Mucosa of rectum (tissue), 2 donors: ENCODE results near the gene RAB11B.

Experiments used
- H3K27ac ChIP-seq, 2 donors: one replicate each; pipeline ENCODE4 v1.7.0; 2013; ENCODE audit warnings: inconsistent platforms in 2 of 2, low read depth in 2 of 2, low read length in 2 of 2
- H3K27me3 ChIP-seq, 2 donors: one replicate each; pipeline ENCODE4 v1.7.0; 2013; ENCODE audit warnings: low read length in 2 of 2; ENCODE audit not compliant: control insufficient read depth in 2 of 2, insufficient read depth in 2 of 2
- H3K36me3 ChIP-seq, 2 donors: one replicate each; pipeline ENCODE4 v1.7.0; 2013; ENCODE audit warnings: low read length in 2 of 2; ENCODE audit not compliant: control insufficient read depth in 2 of 2, insufficient read depth in 2 of 2
- H3K4me1 ChIP-seq, 2 donors: one replicate each; pipeline ENCODE4 v1.7.0; 2013; ENCODE audit warnings: low read length in 2 of 2, mild to moderate bottlenecking in 1 of 2; ENCODE audit not compliant: control insufficient read depth in 2 of 2, insufficient read depth in 2 of 2
- H3K4me3 ChIP-seq, 2 donors: one replicate each; pipeline ENCODE4 v1.7.0; 2013; ENCODE audit warnings: low read length in 2 of 2
- H3K9ac ChIP-seq, 2 donors: one replicate each; pipeline ENCODE4 v1.7.0; 2013; ENCODE audit warnings: low read length in 2 of 2, low read depth in 1 of 2, mild to moderate bottlenecking in 1 of 2
- H3K9me3 ChIP-seq, 2 donors: one replicate each; pipeline ENCODE4 v1.7.0; 2013; ENCODE audit warnings: low read length in 2 of 2; ENCODE audit not compliant: control insufficient read depth in 2 of 2
- donor health status: healthy.
- donor health status: Normal muscosa, but diverticular disease.

The RAB11B gene

DNA sequence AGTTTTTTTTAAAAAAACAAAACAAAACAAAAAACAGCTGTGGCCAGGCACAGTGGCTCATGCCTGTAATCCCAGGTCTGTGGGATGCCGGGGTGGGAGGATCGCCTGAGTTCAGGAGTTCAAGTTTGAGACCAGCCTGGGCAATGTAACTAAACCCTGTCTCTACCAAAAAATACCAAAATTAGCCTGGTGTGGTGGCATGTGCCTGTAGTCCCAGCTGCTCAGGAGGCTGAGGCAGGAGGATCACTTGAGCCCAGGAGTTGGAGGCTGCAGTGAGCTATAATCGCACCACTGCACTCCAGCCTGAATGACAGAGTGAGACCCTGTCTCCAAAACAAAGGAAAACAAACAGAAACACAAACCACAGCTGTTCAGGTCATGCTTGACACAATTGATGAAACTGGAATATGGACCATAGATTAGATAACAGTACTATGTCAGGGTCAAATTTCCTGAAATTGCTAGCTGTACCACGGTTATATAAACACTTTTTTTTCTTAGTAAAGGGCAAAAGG is 33.1 kb upstream of the RAB11B start:
- Histone ChIP-seq H3K9me3 (no peaks in the 10 kb centered on the region), H3K27ac (no peak overlapping the region), H3K36me3 (no peaks in the 10 kb centered on the region), H3K4me3 (no peak overlapping the region), H3K4me1 (peaks cover 3 to 5% of the 10 kb centered on the region in 2 donors), H3K27me3 (peaks cover 0 to 3% of the 10 kb centered on the region in 2 donors), H3K9ac (no peak overlapping the region)

DNA sequence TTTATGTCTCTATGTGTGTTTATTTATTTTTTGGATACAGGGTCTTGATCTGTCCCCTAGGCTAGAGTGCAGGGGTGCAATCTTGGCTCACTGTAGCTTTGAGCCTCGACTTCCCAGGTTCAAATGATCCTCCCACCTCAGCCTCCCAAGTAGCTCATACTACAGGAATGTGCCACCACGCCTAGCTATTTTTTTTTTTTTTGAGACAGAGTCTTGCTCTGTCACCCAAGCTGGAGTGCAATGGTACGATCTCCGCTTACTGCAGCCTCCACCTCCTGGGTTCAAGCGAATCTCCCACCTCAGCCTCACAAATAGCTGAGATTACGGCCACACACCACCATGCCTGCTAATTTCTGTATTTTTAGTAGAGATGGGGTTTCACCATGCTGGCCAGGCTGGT is 31.2 kb upstream of the RAB11B start:
- no peak overlapping the region for H3K9ac ChIP-seq
- H3K27ac ChIP-seq = no peak overlapping the region
- no peaks in the 10 kb centered on the region for H3K9me3 ChIP-seq
- peaks cover 0 to 4% of the 10 kb centered on the region in 2 donors for H3K27me3 ChIP-seq
- peaks cover 13 to 14% of the 10 kb centered on the region in 2 donors for H3K4me1 ChIP-seq
- H3K4me3 ChIP-seq = no peak overlapping the region
- no peaks in the 10 kb centered on the region for H3K36me3 ChIP-seq

DNA sequence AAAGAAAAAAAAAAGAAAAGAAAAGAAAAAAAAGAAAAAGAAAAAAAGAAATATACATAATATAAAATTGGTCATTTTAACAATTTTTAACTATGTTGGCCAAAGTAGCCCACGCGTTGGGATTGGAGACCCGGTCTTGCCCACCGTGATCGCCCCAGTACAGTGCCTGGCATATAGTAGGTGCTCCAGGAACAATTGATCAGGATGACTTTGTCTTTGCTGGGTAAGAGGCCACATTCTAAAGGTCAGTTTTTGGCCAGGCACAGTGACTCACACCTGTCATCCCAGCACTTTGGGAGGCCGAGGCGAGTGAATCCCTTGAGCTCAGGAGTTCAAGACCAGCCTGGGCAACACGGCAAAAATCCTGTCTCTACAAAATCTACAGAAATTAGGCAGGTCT is 30.0 kb upstream of the RAB11B start:
- H3K9me3 ChIP-seq = no peaks in the 10 kb centered on the region
- H3K27ac ChIP-seq = no peak overlapping the region
- H3K27me3 ChIP-seq = peaks cover 0 to 4% of the 10 kb centered on the region in 2 donors
- peaks cover 14 to 20% of the 10 kb centered on the region in 2 donors for H3K4me1 ChIP-seq
- no peak overlapping the region for H3K9ac ChIP-seq
- no peak overlapping the region for H3K4me3 ChIP-seq
- H3K36me3 ChIP-seq = no peaks in the 10 kb centered on the region

DNA sequence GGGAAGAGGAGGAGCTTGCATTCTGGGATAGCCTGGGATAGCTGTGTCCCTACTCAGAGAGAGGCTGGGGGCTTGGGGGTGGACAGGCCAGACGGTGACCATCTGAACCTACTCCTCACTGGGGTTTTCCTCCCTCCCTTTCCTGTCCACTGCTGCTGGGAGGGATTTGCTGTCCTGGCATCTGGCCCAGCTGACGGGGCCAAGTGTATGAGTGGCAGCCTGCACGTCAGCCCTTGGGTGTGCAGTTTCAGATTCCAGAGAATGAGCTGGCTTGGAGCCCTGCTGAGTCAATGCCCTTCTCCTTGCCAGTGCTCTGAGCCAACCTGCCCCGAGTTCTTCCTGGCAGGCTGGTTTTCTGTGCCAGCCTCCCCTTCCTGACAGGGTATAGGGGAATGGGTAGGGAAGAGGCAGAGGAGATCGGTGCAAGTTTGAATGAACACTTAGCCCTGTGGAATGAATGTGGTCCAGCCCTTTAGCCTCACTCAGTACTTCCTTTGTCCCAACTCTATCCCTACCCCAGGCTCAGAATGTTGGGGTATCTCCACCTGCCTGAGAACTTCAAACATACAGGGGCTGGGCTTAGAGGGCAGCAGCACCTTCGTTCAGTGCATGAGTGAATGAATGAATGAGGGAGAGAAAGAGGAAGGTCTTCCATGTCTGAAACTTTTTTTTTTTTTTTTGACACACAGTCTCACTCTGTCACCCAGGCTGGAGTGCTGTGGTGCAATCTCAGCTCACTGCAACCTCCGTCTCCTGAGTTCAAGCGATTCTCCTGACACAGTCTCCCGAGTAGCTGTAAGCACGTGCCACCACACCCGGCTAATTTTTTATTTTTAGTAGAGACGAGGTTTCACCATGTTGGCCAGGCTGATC is 28.0 kb upstream of the RAB11B start:
- Histone ChIP-seq H3K27ac (peak overlapping the region; percentile 16 to 48), H3K4me1 (peaks cover 15 to 22% of the 10 kb centered on the region in 2 donors), H3K36me3 (no peaks in the 10 kb centered on the region), H3K9me3 (no peaks in the 10 kb centered on the region), H3K27me3 (peaks cover 0 to 4% of the 10 kb centered on the region in 2 donors), H3K9ac (peak overlapping the region in 1 of 2 donors; percentile 9), H3K4me3 (no peak overlapping the region)

DNA sequence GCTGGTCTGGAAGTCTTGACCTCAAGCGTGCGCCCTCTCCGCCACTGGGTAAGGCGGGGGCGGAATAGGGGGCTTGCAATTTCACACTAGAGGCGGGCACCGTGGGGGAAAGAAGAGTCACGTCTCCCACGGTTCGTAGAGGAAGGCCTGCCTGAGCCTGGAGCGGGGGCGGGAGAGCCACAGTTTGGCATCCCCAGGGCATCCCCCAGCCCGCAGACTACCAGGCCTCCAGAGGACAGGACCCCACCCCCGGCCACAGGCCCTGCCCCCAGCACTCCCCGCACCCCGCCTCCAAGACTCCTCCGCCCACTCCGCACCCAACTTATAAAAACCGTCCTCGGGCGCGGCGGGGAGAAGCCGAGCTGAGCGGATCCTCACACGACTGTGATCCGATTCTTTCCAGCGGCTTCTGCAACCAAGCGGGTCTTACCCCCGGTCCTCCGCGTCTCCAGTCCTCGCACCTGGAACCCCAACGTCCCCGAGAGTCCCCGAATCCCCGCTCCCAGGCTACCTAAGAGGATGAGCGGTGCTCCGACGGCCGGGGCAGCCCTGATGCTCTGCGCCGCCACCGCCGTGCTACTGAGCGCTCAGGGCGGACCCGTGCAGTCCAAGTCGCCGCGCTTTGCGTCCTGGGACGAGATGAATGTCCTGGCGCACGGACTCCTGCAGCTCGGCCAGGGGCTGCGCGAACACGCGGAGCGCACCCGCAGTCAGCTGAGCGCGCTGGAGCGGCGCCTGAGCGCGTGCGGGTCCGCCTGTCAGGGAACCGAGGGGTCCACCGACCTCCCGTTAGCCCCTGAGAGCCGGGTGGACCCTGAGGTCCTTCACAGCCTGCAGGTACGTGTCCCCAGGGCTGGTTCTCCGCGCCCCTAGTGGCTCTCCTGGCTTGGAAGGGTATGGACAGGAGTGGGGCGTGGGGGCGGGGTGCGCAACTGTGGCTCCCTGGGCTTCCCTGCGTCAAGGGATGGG is 26.1 kb upstream of the RAB11B start, which contains the start of gene ANGPTL4:
ANGPTL4 (plus strand) TSS at position 353 of the 969 bp plus-strand sequence; CDS start at position 520, 167 bp downstream.
- peak within 1 kb of the TSS in 1 of 2 donors; percentile 82 for H3K27ac ChIP-seq
- peaks cover 0 to 4% of the 10 kb centered on the region in 2 donors for H3K27me3 ChIP-seq
- H3K4me3 ChIP-seq = peak within 1 kb of the TSS; percentile 45 to 74
- peak within 1 kb of the TSS; percentile 43 to 56 for H3K9ac ChIP-seq
- H3K4me1 ChIP-seq = peaks cover 20 to 23% of the 10 kb centered on the region in 2 donors
- H3K36me3 ChIP-seq = no peaks in the 10 kb centered on the region
- no peaks in the 10 kb centered on the region for H3K9me3 ChIP-seq

DNA sequence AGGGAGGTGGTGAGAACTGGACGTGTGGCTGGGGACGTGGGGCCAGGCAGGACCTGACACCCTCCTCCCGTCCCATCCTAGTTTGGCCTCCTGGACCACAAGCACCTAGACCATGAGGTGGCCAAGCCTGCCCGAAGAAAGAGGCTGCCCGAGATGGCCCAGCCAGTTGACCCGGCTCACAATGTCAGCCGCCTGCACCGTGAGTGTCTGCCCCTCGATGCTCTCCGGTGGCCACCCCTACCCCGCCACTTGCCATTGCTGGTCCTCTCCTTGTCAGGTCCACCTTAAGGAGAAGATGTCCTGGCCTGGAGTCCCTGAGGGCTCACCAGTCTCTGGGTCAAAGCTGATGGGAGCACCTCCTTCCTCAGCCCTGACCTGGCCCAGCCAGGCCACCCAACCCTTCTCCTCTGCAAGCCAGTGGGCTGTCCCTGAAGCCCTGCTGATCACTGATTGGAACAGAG is 24.0 kb upstream of the RAB11B start:
- H3K9me3 ChIP-seq = no peaks in the 10 kb centered on the region
- H3K4me3 ChIP-seq = no peak overlapping the region
- no peaks in the 10 kb centered on the region for H3K36me3 ChIP-seq
- peaks cover 0 to 4% of the 10 kb centered on the region in 2 donors for H3K27me3 ChIP-seq
- H3K27ac ChIP-seq = no peak overlapping the region
- no peak overlapping the region for H3K9ac ChIP-seq
- peaks cover 20 to 23% of the 10 kb centered on the region in 2 donors for H3K4me1 ChIP-seq

DNA sequence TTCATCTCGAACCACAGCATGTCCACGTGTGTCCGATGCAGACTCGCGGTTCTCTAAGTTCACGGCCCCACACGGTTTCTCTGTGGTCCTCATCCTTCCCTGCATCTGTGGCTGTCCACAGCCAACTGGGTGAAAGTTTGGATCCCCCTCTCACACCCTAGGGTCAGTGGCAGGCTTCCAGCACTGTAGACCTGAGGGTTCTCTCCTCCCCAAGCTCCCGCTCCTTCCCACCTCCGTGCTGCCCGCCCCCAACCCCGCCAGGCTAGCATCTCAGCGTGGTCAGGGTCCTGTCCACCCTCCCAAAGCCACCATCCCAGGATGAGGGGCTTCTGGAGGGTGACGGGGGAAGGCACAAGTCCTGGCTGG is 23.2 kb upstream of the RAB11B start:
- Histone ChIP-seq H3K27me3 (peaks cover 0 to 4% of the 10 kb centered on the region in 2 donors), H3K4me1 (peaks cover 16 to 21% of the 10 kb centered on the region in 2 donors), H3K27ac (peak overlapping the region in 1 of 2 donors; percentile 39), H3K9ac (no peak overlapping the region), H3K36me3 (no peaks in the 10 kb centered on the region), H3K9me3 (no peaks in the 10 kb centered on the region), H3K4me3 (no peak overlapping the region)

DNA sequence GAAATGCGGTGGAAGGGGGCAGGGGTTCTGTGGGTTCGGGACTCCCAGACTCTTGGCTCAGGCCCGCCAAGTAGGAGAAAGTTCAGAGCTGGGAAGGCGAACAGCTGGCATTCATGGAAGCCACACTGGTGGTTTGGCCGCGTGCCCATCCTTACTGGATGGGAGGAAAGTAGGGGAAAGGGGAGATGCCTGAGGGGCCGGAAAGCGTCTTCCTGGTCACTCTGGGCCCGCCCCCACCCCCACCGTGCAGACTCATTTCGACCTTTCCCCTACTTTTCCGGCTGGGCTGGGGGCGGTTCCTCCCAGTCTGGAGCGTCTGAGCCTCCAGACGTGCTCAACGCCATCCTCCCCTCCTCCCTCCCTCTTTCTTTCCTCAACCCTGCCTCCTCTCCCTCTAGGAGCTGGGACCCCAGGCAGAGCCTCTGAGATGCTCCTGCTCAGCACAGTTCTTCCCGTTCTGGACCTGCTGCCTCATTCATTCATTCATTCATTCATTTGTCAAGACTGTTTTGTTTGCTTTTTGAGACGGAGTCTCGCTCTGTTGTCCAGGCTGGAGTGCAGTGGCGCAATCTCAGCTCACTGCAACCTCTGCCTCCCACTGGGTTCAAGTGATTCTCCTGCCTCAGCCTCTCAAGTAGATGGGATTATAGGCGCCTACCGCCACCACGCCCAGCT is 22.7 kb upstream of the RAB11B start:
- no peak overlapping the region for H3K9ac ChIP-seq
- H3K27me3 ChIP-seq = peaks cover 0 to 4% of the 10 kb centered on the region in 2 donors
- peak overlapping the region; percentile 4 to 9 for H3K4me3 ChIP-seq
- no peaks in the 10 kb centered on the region for H3K36me3 ChIP-seq
- peak overlapping the region in 1 of 2 donors; percentile 39 for H3K27ac ChIP-seq
- no peaks in the 10 kb centered on the region for H3K9me3 ChIP-seq
- peaks cover 11 to 16% of the 10 kb centered on the region in 2 donors for H3K4me1 ChIP-seq

DNA sequence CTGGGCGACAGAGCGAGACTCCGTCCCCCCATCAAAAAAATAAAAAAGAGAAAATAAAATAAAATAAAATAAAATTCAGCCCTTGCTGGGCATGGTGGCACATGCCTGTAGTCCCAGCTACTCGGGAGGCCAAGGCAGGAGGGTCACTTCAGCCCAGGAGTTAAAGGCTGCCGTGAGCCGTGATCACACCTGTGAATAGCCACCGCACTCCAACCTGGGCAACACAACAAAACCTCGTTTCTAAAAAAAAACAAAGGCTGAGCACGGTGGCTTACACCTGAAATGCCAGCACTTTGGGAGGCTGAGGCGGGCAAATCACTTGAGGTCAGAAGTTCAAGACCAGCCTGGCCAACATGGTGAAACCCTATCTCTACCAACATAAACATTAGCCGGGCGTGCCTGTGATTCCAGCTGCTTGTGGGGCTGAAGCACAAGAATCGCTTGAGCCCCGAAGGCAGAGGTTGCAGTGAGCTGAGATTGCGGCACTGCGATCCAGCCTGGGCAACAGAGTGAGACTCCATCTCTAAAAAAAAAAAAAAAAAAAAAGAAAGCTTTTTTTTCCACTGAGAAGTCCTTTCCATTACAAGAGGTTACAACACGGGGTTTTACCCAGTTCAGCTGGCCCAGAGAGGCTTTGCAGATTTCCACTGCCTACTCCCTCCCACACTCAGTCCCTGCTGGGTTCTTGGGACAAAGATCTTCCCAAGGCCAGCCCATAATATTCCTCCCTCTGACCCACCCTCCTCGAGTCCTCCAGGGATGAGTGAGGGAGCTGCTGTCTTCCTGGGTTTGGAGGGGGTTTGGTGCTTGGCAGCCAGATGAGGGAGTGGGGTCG is 19.8 kb upstream of the RAB11B start:
- Histone ChIP-seq H3K27ac (no peak overlapping the region), H3K4me1 (peaks cover 2 to 9% of the 10 kb centered on the region in 2 donors), H3K27me3 (no peaks in the 10 kb centered on the region), H3K9ac (no peak overlapping the region), H3K36me3 (peaks cover 0 to 3% of the 10 kb centered on the region in 2 donors), H3K9me3 (no peaks in the 10 kb centered on the region), H3K4me3 (no peak overlapping the region)
